CD14-positive monocyte (primary cell): ENCODE measurements around the gene PTPRN2. TPM values are rescaled to one million over a fixed set of nuclear protein-coding genes. Genes with fewer than 3 reads are reported as not detected.

Experiments used
- DNase-seq, 3 donors: peaks; one replicate each; pipeline ENCODE4 v3.0.0-alpha.2; 2011 to 2022
- H2AFZ ChIP-seq: 2 replicates; pipeline ENCODE4 v1.6.0; 2012; ENCODE audit warnings: mild to moderate bottlenecking, low read depth, low read length, inconsistent platforms; ENCODE audit not compliant: insufficient read depth, poor library complexity, severe bottlenecking
- H3K27ac ChIP-seq, 2 donors: 1 replicate in 1 of 2; 2 replicates in 1 of 2; pipeline ENCODE4 v1.5.1; 2012 to 2013; ENCODE audit warnings: low read length in 2 of 2, control low read depth in 1 of 2, inconsistent platforms in 1 of 2, low read depth in 1 of 2, mild to moderate bottlenecking in 1 of 2
- H3K27me3 ChIP-seq, 2 donors: one replicate each; pipeline versions ENCODE4 v1.6.0 to v1.6.1; 2011 to 2013; ENCODE audit warnings: low read length in 2 of 2; ENCODE audit not compliant: control insufficient read depth in 2 of 2, insufficient read depth in 2 of 2
- H3K36me3 ChIP-seq, 2 donors: replicated peaks in 1 of 2; 1 replicate in 1 of 2; 2 replicates in 1 of 2; pipeline versions ENCODE4 v1.5.1 to v1.6.1; 2012 to 2013; ENCODE audit warnings: low read length in 2 of 2, control low read depth in 1 of 2, inconsistent platforms in 1 of 2, mild to moderate bottlenecking in 1 of 2; ENCODE audit not compliant: insufficient read depth in 2 of 2, control insufficient read depth in 1 of 2
- H3K4me1 ChIP-seq, 2 donors: 1 replicate in 1 of 2; 2 replicates in 1 of 2; pipeline versions ENCODE4 v1.5.1 to v1.6.1; 2012 to 2013; ENCODE audit warnings: low read length in 2 of 2, control low read depth in 1 of 2, inconsistent platforms in 1 of 2, mild to moderate bottlenecking in 1 of 2, moderate library complexity in 1 of 2; ENCODE audit not compliant: insufficient read depth in 2 of 2, control insufficient read depth in 1 of 2
- H3K4me2 ChIP-seq: replicated peaks from 2 replicates; pipeline ENCODE3; 2012; ENCODE audit warnings: low read length, moderate library complexity, mild to moderate bottlenecking; ENCODE audit not compliant: poor library complexity, severe bottlenecking; ENCODE audit errors: extremely low read depth
- H3K4me3 ChIP-seq, 3 experiments: fragments of 200-600 bp in 1 of 3; sonication (generic) in 1 of 3; replicated peaks in 1 of 3; 1 replicate in 2 of 3; 2 replicates in 1 of 3; pipeline ENCODE4 v1.5.1; 2011 to 2013; ENCODE audit warnings: low read length in 3 of 3, mild to moderate bottlenecking in 3 of 3, control low read depth in 2 of 3, low read depth in 2 of 3, inconsistent platforms in 1 of 3, moderate library complexity in 1 of 3
- H3K79me2 ChIP-seq: 2 replicates; pipeline ENCODE4 v1.6.0; 2012; ENCODE audit warnings: mild to moderate bottlenecking, control low read depth, inconsistent platforms, low read length, moderate library complexity; ENCODE audit not compliant: insufficient read depth
- H3K9ac ChIP-seq: 2 replicates; pipeline ENCODE4 v1.6.0; 2017; ENCODE audit warnings: low read length, mild to moderate bottlenecking; ENCODE audit not compliant: insufficient read depth, poor library complexity, severe bottlenecking
- H3K9me3 ChIP-seq, 2 donors: replicated peaks in 1 of 2; 1 replicate in 1 of 2; 2 replicates in 1 of 2; pipeline versions ENCODE4 v1.5.1 to v1.6.1; 2012 to 2013; ENCODE audit warnings: low read length in 2 of 2, control low read depth in 1 of 2; ENCODE audit not compliant: control insufficient read depth in 1 of 2, insufficient read depth in 1 of 2
- H4K20me1 ChIP-seq: 2 replicates; pipeline ENCODE4 v1.6.0; 2012; ENCODE audit warnings: mild to moderate bottlenecking, low read length, control low read depth, moderate library complexity; ENCODE audit not compliant: insufficient read depth
- H3K27ac Mint-ChIP-seq, 7 donors: one replicate each; pipeline ENCODE4 v1.8.0; 2020; ENCODE audit warnings: mild to moderate bottlenecking in 7 of 7, mixed read lengths in 7 of 7, moderate library complexity in 6 of 7, inconsistent platforms in 2 of 7
- H3K27me3 Mint-ChIP-seq, 3 donors: one replicate each; pipeline ENCODE4 v1.8.0; 2021 to 2022; ENCODE audit warnings: low read depth in 3 of 3, mild to moderate bottlenecking in 3 of 3, mixed read lengths in 3 of 3, moderate library complexity in 3 of 3, inconsistent platforms in 1 of 3
- H3K36me3 Mint-ChIP-seq, 2 donors: one replicate each; pipeline ENCODE4 v1.8.0; 2020; ENCODE audit warnings: mixed read lengths in 2 of 2, inconsistent platforms in 1 of 2, mild to moderate bottlenecking in 1 of 2
- H3K4me1 Mint-ChIP-seq: one replicate; pipeline ENCODE4 v1.8.0; 2020; ENCODE audit warnings: mild to moderate bottlenecking, mixed read lengths
- H3K4me3 Mint-ChIP-seq, 2 donors: one replicate each; pipeline ENCODE4 v1.8.0; 2020; ENCODE audit warnings: mild to moderate bottlenecking in 2 of 2, mixed read lengths in 2 of 2, moderate library complexity in 1 of 2
- H3K9me3 Mint-ChIP-seq, 7 donors: one replicate each; pipeline ENCODE4 v1.8.0; 2020 to 2022; ENCODE audit warnings: mixed read lengths in 7 of 7, mild to moderate bottlenecking in 6 of 7, moderate library complexity in 6 of 7, inconsistent platforms in 2 of 7
- WGBS: methylation state at CpG from one replicate; pipeline ENCODE4 v1.1.5; 2013; ENCODE audit warnings: missing lambda C conversion rate; ENCODE audit not compliant: insufficient coverage; 5-methylcytosine and 5-hydroxymethylcytosine counted together
- intact Hi-C, 2 donors: fragments of 100-400 bp; cut with micrococcal nuclease; formaldehyde crosslinking; loops; one replicate each; pipeline versions ENCODE4 v1.15.0 to v1.15.1; 2023
- polyA plus RNA-seq, 3 donors: library from polyadenylated mRNA; depleted of rRNA in 1 of 3; unstranded in 2 of 3; stranded (reverse) in 1 of 3; fragments of 300-500 nt in 2 of 3; fragments of >200 nt in 1 of 3; fragmentation: Illumina TruSeq in 2 of 3; gene quantifications; 1 replicate in 2 of 3; 2 replicates in 1 of 3; pipeline ENCODE4 v1.2.3, GENCODE V29; 2012 to 2021
- TF ChIP-seq, protein P1 (sequence below): fragments of 200-600 bp; IDR thresholded peaks from one replicate; pipeline ENCODE4 v1.8.0; 2022; ENCODE audit warnings: antibody characterized with exemption, mild to moderate bottlenecking

PTPRN2 gene
- polyA plus RNA-seq, 3 donors = 0.25 to 1.4 (median 0.97) TPM

DNA sequence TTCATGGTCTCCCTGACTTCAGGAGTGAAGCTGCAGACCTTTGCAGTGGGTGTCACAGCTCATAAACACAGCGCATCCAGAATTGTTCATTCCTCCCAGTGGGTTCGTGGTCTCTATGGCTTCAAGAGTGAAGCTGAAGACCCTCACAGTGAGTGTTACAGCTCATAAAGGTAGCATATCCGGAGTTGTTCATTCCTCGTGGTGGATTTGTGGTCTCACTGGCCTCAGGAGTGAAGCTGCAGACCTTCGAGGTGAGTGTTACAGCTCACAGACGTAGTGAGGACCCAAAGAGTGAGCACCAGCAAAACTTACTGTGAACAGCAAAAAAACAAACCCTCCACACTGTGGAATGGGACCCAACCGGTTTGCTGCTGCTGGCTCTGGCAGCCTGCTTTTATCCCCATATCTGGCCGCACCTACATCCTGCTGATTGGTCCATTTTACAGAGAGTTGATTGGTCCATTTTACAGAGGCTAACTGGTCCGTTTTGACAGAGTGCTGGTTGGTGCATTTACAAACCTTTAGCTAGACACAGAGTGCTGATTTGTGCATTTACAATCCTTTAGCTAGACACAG, 308.8 kb downstream of the PTPRN2 start:
- Histone ChIP-seq H3K4me2 (no peak overlapping the region), H3K36me3 (no peaks in the 10 kb centered on the region), H3K27me3 (no peaks in the 10 kb centered on the region), H2AFZ (no peak overlapping the region), H3K27ac (no peak overlapping the region), H4K20me1 (no peaks in the 10 kb centered on the region), H3K79me2 (no peaks in the 10 kb centered on the region), H3K4me1 (no peaks in the 10 kb centered on the region), H3K9me3 (no peaks in the 10 kb centered on the region), H3K4me3 (no peak overlapping the region), H3K9ac (no peak overlapping the region)
- H3K4me3 Mint-ChIP-seq = no peak overlapping the region
- peaks cover 0 to 11% (median 2%) of the 10 kb centered on the region in 7 donors for H3K9me3 Mint-ChIP-seq
- no peaks in the 10 kb centered on the region for H3K36me3 Mint-ChIP-seq
- intact Hi-C loops = no loop called here
- no peaks in the 10 kb centered on the region for H3K4me1 Mint-ChIP-seq
- H3K27ac Mint-ChIP-seq = no peak overlapping the region
- TF ChIP-seq, protein P1, sequence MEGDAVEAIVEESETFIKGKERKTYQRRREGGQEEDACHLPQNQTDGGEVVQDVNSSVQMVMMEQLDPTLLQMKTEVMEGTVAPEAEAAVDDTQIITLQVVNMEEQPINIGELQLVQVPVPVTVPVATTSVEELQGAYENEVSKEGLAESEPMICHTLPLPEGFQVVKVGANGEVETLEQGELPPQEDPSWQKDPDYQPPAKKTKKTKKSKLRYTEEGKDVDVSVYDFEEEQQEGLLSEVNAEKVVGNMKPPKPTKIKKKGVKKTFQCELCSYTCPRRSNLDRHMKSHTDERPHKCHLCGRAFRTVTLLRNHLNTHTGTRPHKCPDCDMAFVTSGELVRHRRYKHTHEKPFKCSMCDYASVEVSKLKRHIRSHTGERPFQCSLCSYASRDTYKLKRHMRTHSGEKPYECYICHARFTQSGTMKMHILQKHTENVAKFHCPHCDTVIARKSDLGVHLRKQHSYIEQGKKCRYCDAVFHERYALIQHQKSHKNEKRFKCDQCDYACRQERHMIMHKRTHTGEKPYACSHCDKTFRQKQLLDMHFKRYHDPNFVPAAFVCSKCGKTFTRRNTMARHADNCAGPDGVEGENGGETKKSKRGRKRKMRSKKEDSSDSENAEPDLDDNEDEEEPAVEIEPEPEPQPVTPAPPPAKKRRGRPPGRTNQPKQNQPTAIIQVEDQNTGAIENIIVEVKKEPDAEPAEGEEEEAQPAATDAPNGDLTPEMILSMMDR = no peak
- WGBS = 75% methylated on average over 8 of the region's 9 CpGs
- H3K27me3 Mint-ChIP-seq = peaks cover 0 to 3% (median 0%) of the 10 kb centered on the region in 3 donors
- no peak for DNase-seq

DNA sequence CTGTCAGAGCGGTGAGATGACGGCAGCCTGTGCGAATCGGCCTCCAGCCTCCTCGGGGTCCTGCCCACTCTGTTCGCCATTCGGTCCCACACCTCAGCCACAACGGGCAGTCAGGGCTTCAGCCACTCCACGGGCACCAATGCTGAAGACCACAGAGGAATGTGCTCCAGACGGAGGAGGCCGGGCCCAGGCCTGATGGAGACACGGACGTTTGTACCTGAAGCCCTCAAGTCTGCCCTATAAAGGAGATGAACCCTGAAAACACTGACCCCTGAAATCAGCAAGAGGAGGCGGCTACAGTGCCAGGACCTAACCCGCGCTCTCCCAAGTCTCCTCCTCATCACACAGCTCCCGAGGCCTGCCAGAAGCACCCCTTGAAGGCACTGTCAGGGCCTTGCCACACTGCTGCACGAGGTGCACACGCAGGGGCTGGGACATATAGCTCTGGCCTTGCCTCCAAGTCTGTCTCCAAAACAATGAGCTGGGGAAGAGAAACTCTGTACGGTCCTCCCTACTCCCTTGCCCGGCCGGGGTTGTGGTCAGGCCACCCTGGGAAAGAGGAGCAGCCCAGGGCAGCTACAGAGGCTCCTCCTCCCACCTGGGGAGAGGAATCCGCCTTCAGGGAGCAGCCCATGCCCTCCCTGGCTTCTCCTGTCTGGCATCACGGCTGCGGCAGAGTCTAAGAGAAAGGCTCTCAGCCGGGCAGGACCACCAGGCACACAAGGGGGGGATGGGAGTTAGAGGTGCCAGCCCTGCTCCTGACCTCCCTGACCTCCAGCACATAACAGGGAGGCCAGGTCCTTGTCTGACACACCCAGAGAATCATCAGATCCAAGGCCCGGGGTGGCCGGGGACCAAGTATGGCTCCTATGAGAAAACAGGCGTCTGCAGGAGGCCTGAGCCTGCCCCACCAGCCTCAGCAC, 310.1 kb downstream of the PTPRN2 start:
- Mint-ChIP-seq H3K4me1 (no peaks in the 10 kb centered on the region), H3K36me3 (no peaks in the 10 kb centered on the region), H3K4me3 (no peak overlapping the region), H3K27ac (no peak overlapping the region), H3K27me3 (peaks cover 0 to 3% (median 0%) of the 10 kb centered on the region in 3 donors), H3K9me3 (peaks cover 0 to 12% (median 3%) of the 10 kb centered on the region in 7 donors)
- H4K20me1 ChIP-seq = no peaks in the 10 kb centered on the region
- H2AFZ ChIP-seq = no peak overlapping the region
- no peaks in the 10 kb centered on the region for H3K79me2 ChIP-seq
- TF ChIP-seq, protein P1 = no peak
- intact Hi-C loops = no loop called here
- H3K4me2 ChIP-seq = no peak overlapping the region
- DNase-seq = no peak
- no peaks in the 10 kb centered on the region for H3K9me3 ChIP-seq
- no peaks in the 10 kb centered on the region for H3K36me3 ChIP-seq
- no peaks in the 10 kb centered on the region for H3K4me1 ChIP-seq
- H3K27ac ChIP-seq = no peak overlapping the region
- no peak overlapping the region for H3K4me3 ChIP-seq
- 90% methylated on average over 16 of the region's 29 CpGs for WGBS
- no peak overlapping the region for H3K9ac ChIP-seq
- H3K27me3 ChIP-seq = no peaks in the 10 kb centered on the region
